Natural killer cell (primary cell): ENCODE measurements around the gene GOLGA2. TPM values are rescaled to one million over a fixed set of nuclear protein-coding genes. Genes with fewer than 3 reads are reported as not detected.
A peak's percentile ranks its signal among the peaks of the same experiment; 100 is the strongest.

Source experiments
- ATAC-seq, 3 donors: fragments of 150-1000 bp in 2 of 3; fragments of 200-7000 bp in 1 of 3; cut with Tn5 transposase; 1 replicate in 1 of 3; 2 replicates in 2 of 3; pipeline ENCODE4 v1.10.0; 2021; ENCODE audit warnings: mild to moderate bottlenecking in 2 of 3, moderate library complexity in 2 of 3
- DNase-seq, 2 donors: peaks; one replicate each; pipeline versions ENCODE4 v3.0.0 to v3.0.0-alpha.2; 2013 to 2021; ENCODE audit warnings: mixed read lengths in 1 of 2
- H3K27ac ChIP-seq: one replicate; pipeline ENCODE4 v1.5.1; 2013; ENCODE audit warnings: mild to moderate bottlenecking, low read length
- H3K27me3 ChIP-seq: one replicate; pipeline ENCODE4 v1.6.1; 2013; ENCODE audit warnings: low read length; ENCODE audit not compliant: control insufficient read depth, insufficient read depth
- H3K36me3 ChIP-seq: one replicate; pipeline ENCODE4 v1.6.1; 2013; ENCODE audit warnings: low read length; ENCODE audit not compliant: control insufficient read depth, insufficient read depth
- H3K4me1 ChIP-seq: one replicate; pipeline ENCODE4 v1.6.1; 2013; ENCODE audit warnings: low read length; ENCODE audit not compliant: control insufficient read depth, insufficient read depth
- H3K4me3 ChIP-seq: one replicate; pipeline ENCODE4 v1.5.1; 2013; ENCODE audit warnings: low read length
- H3K9me3 ChIP-seq: one replicate; pipeline ENCODE4 v1.6.1; 2013; ENCODE audit warnings: low read length; ENCODE audit not compliant: control insufficient read depth, insufficient read depth
- H3K27ac Mint-ChIP-seq, 2 donors: one replicate each; pipeline ENCODE4 v1.8.0; 2022; ENCODE audit warnings: mild to moderate bottlenecking in 2 of 2, mixed read lengths in 2 of 2, moderate library complexity in 1 of 2
- H3K27me3 Mint-ChIP-seq, 2 donors: one replicate each; pipeline ENCODE4 v1.8.0; 2022; ENCODE audit warnings: low read depth in 2 of 2, mixed read lengths in 2 of 2
- H3K36me3 Mint-ChIP-seq: one replicate; pipeline ENCODE4 v1.8.0; 2022; ENCODE audit warnings: mixed read lengths
- H3K4me1 Mint-ChIP-seq, 2 donors: one replicate each; pipeline ENCODE4 v1.8.0; 2022; ENCODE audit warnings: mixed read lengths in 2 of 2
- H3K4me3 Mint-ChIP-seq: one replicate; pipeline ENCODE4 v1.8.0; 2022; ENCODE audit warnings: mild to moderate bottlenecking, moderate library complexity, mixed read lengths
- H3K9me3 Mint-ChIP-seq, 2 donors: one replicate each; pipeline ENCODE4 v1.8.0; 2022; ENCODE audit warnings: mixed read lengths in 2 of 2
- WGBS: methylation state at CpG from one replicate; pipeline ENCODE4 v1.1.7; 2013; ENCODE audit warnings: missing lambda C conversion rate; ENCODE audit not compliant: insufficient coverage; 5-methylcytosine and 5-hydroxymethylcytosine counted together
- intact Hi-C: fragments of 100-400 bp; cut with micrococcal nuclease; formaldehyde crosslinking; loops from one replicate; pipeline ENCODE4 v1.14.2; 2022
- total RNA-seq, 4 donors: library from RNA; stranded (reverse); fragments of 120-200 nt in 1 of 4; gene quantifications; one replicate each; pipeline versions ENCODE4 v1.2.3 to v1.2.4, GENCODE V29; 2013 to 2022
- TF ChIP-seq, protein P1 (sequence below): fragments of 200-600 bp; IDR thresholded peaks from one replicate; pipeline ENCODE4 v1.8.0; 2022; ENCODE audit warnings: antibody characterized with exemption

The GOLGA2 gene
- total RNA-seq, 3 donors from 2014 or later (not counting 1 experiment from before 2014, with no cell fraction given), result 78.0 to 101 (median 90.9) TPM

DNA sequence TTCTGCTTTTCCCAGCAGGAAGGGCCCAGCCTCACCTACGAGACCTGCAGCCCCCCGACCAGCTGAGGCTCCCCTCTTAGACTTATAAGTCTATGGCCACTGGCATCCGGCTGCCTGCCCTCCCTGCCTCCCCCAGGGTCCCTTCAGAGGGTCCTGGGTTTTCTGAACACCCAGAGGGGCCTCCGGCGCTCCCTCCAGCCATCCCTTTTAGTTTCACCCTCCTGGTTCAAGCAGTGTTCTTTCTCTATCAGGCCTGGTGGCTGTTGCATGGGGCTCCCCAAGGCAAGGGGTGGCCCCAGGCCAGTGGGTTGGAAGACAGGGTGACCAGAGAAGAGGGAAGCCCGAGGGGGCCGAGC is 21.8 kb downstream of the GOLGA2 start:
- TF ChIP-seq, protein P1, sequence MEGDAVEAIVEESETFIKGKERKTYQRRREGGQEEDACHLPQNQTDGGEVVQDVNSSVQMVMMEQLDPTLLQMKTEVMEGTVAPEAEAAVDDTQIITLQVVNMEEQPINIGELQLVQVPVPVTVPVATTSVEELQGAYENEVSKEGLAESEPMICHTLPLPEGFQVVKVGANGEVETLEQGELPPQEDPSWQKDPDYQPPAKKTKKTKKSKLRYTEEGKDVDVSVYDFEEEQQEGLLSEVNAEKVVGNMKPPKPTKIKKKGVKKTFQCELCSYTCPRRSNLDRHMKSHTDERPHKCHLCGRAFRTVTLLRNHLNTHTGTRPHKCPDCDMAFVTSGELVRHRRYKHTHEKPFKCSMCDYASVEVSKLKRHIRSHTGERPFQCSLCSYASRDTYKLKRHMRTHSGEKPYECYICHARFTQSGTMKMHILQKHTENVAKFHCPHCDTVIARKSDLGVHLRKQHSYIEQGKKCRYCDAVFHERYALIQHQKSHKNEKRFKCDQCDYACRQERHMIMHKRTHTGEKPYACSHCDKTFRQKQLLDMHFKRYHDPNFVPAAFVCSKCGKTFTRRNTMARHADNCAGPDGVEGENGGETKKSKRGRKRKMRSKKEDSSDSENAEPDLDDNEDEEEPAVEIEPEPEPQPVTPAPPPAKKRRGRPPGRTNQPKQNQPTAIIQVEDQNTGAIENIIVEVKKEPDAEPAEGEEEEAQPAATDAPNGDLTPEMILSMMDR, result no peak
- no peak for ATAC-seq
- H3K4me3 Mint-ChIP-seq, result peak overlapping the region; percentile 25
- intact Hi-C loops, result no loop called here
- no peak overlapping the region for H3K27ac ChIP-seq
- peaks cover 20% of the 10 kb centered on the region for H3K4me1 ChIP-seq
- no peaks in the 10 kb centered on the region for H3K27me3 ChIP-seq
- H3K36me3 Mint-ChIP-seq, result no peaks in the 10 kb centered on the region
- 84% methylated on average over 7 of the region's 7 CpGs for WGBS
- DNase-seq, result no peak
- peaks cover 11 to 21% of the 10 kb centered on the region in 2 donors for H3K4me1 Mint-ChIP-seq
- no peaks in the 10 kb centered on the region for H3K9me3 ChIP-seq
- H3K4me3 ChIP-seq, result no peak overlapping the region
- no peak overlapping the region for H3K27ac Mint-ChIP-seq
- peaks cover 21% of the 10 kb centered on the region for H3K36me3 ChIP-seq
- no peaks in the 10 kb centered on the region for H3K9me3 Mint-ChIP-seq
- peaks cover 0 to 7% of the 10 kb centered on the region in 2 donors for H3K27me3 Mint-ChIP-seq

GRCh38 chr9:128253140-128253990 is 22.4 kb downstream of the GOLGA2 start:
- H3K4me3 Mint-ChIP-seq, result peak overlapping the region; percentile 25
- H3K27me3 Mint-ChIP-seq, result peaks cover 0 to 7% of the 10 kb centered on the region in 2 donors
- ATAC-seq, result no peak
- no peaks in the 10 kb centered on the region for H3K27me3 ChIP-seq
- H3K27ac ChIP-seq, result no peak overlapping the region
- WGBS, result 86% methylated on average over 31 of the region's 31 CpGs
- intact Hi-C loops, result no loop called here
- no peak overlapping the region for H3K27ac Mint-ChIP-seq
- H3K4me3 ChIP-seq, result no peak overlapping the region
- DNase-seq, result no peak
- H3K9me3 Mint-ChIP-seq, result no peaks in the 10 kb centered on the region
- peaks cover 20% of the 10 kb centered on the region for H3K4me1 ChIP-seq
- no peaks in the 10 kb centered on the region for H3K36me3 Mint-ChIP-seq
- H3K9me3 ChIP-seq, result no peaks in the 10 kb centered on the region
- H3K4me1 Mint-ChIP-seq, result peaks cover 11 to 21% of the 10 kb centered on the region in 2 donors
- peaks cover 15% of the 10 kb centered on the region for H3K36me3 ChIP-seq
- TF ChIP-seq, protein P1, result no peak

DNA sequence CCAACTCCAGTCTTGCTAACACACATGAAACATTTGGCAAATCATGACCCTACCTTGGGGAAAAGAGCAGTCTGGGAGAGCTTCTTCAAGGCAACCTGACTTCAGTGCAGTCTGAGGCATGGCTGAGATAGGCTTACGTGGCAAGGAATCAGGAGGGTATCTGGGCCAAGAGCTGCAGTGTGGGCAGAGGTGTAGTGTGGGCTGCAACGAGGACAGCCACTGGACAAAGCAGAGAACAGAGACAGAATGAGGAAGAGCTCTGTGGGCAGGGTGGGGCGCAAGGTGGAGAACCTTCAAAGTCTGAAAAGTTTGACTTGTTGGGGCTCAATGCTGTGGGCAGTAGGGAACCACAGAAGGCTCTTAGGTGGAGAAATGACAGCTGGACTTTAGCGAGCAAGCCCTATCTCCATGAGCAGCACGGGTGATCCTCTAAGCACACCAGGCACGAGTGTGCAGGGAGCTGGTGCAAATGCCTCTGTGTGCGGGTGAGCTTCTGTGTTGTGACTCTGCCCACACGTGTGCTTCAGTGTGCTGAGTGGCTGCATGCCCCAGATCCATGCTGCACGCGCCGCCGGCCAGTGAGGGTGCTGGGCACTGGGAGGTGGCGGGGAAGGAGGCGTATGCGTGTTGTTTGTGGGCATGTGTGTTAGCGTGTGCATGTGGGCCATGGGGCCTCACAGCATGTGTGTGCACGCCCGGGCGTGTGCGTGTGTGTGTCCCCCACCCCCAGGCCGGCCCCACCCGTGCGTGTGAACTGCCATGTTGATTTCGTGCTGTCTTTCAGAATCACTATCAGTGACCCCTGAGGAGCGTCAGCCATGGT is 23.3 kb downstream of the GOLGA2 start:
- ATAC-seq, result no peak
- 89% methylated on average over 25 of the region's 25 CpGs for WGBS
- TF ChIP-seq, protein P1, result no peak
- peaks cover 20% of the 10 kb centered on the region for H3K4me1 ChIP-seq
- Mint-ChIP-seq H3K27me3 (peaks cover 0 to 7% of the 10 kb centered on the region in 2 donors), H3K4me1 (peaks cover 11 to 21% of the 10 kb centered on the region in 2 donors), H3K9me3 (no peaks in the 10 kb centered on the region), H3K36me3 (no peaks in the 10 kb centered on the region), H3K27ac (no peak overlapping the region), H3K4me3 (no peak overlapping the region)
- no peaks in the 10 kb centered on the region for H3K27me3 ChIP-seq
- H3K27ac ChIP-seq, result no peak overlapping the region
- DNase-seq, result no peak
- intact Hi-C loops, result no loop called here
- H3K36me3 ChIP-seq, result peaks cover 7% of the 10 kb centered on the region
- H3K4me3 ChIP-seq, result no peak overlapping the region
- no peaks in the 10 kb centered on the region for H3K9me3 ChIP-seq
